Caco-2 (cell line): ENCODE results near the gene ENOX1. TPM values are rescaled to one million over a fixed set of nuclear protein-coding genes. Genes with fewer than 3 reads are reported as not detected.
A peak's percentile ranks its signal among the peaks of the same experiment; 100 is the strongest.

ENCODE experiments used
- BruUV-seq: library from RNA; stranded (reverse); fragments of 400-500 nt; replicated peaks from 2 replicates; lab custom pipeline; 2021; lab: Mats Ljungman, UMichigan
- CTCF ChIA-PET: fragments of 300-600 bp; sonication (Branson Sonifier 250); formaldehyde crosslinking; loops from one replicate; lab custom pipeline; 2022; ENCODE audit warnings: antibody characterized with exemption; lab: Charles Lee
- POLR2A ChIA-PET: fragments of 300-600 bp; sonication (Branson Sonifier 250); formaldehyde crosslinking; loops from one replicate; lab custom pipeline; 2022; ENCODE audit warnings: antibody characterized with exemption; lab: Charles Lee
- DNase-seq, 2 experiments: peaks; one replicate each; pipeline versions ENCODE4 v3.0.0 to v3.0.0-alpha.2; 2020 to 2022
- H3K27me3 ChIP-seq: replicated peaks from 2 replicates; pipeline ENCODE4 v1.6.0; 2011; ENCODE audit warnings: low read length; ENCODE audit not compliant: control insufficient read depth, insufficient read depth
- H3K36me3 ChIP-seq: 2 replicates; pipeline ENCODE4 v1.5.1; 2011; ENCODE audit warnings: low read length; ENCODE audit not compliant: control insufficient read depth, insufficient read depth
- H3K4me1 ChIP-seq: fragments of 250-450 bp; sonication (Bioruptor Pico); 2 replicates; pipeline ENCODE4 v1.5.1; 2020; ENCODE audit warnings: mild to moderate bottlenecking
- H3K4me3 ChIP-seq: 2 replicates; pipeline ENCODE4 v1.5.1; 2011; ENCODE audit warnings: low read depth, mild to moderate bottlenecking, control low read depth, low read length
- H3K9me3 ChIP-seq: fragments of 250-450 bp; sonication (Bioruptor Pico); 2 replicates; pipeline ENCODE4 v1.5.1; 2020; ENCODE audit warnings: mild to moderate bottlenecking, moderate library complexity
- H3K27ac Mint-ChIP-seq: one replicate; pipeline ENCODE4 v1.8.0; 2022; ENCODE audit warnings: mixed read lengths; ENCODE audit not compliant: unreplicated experiment
- H3K27me3 Mint-ChIP-seq: one replicate; pipeline ENCODE4 v1.8.0; 2022; ENCODE audit warnings: mixed read lengths; ENCODE audit not compliant: insufficient read depth, unreplicated experiment
- H3K36me3 Mint-ChIP-seq: one replicate; pipeline ENCODE4 v1.8.0; 2022; ENCODE audit warnings: mild to moderate bottlenecking, mixed read lengths; ENCODE audit not compliant: insufficient read depth, unreplicated experiment
- H3K4me1 Mint-ChIP-seq: one replicate; pipeline ENCODE4 v1.8.0; 2022; ENCODE audit warnings: low read depth, mixed read lengths; ENCODE audit not compliant: unreplicated experiment
- H3K4me3 Mint-ChIP-seq: one replicate; pipeline ENCODE4 v1.8.0; 2022; ENCODE audit warnings: mild to moderate bottlenecking, moderate library complexity, mixed read lengths; ENCODE audit not compliant: unreplicated experiment
- H3K9me3 Mint-ChIP-seq: one replicate; pipeline ENCODE4 v1.8.0; 2022; ENCODE audit warnings: mixed read lengths; ENCODE audit not compliant: unreplicated experiment
- intact Hi-C: fragments of 100-400 bp; cut with micrococcal nuclease; formaldehyde crosslinking; loops from one replicate; pipeline ENCODE4 v1.10.0; 2022; ENCODE audit not compliant: unreplicated experiment
- total RNA-seq: library from RNA; stranded (reverse); gene quantifications from 2 replicates; pipeline ENCODE4 v1.2.3, GENCODE V29; 2022
- TF ChIP-seq, protein P1 (sequence below), 2 experiments: fragments of 200-600 bp in 1 of 2; IDR thresholded peaks; 1 replicate in 1 of 2; 2 replicates in 1 of 2; pipeline versions ENCODE4 v1.5.1 to v1.8.0; 2011 to 2022; ENCODE audit warnings: antibody characterized with exemption in 1 of 2, control low read depth in 1 of 2, inconsistent platforms in 1 of 2, low read depth in 1 of 2, low read length in 1 of 2, mild to moderate bottlenecking in 1 of 2, moderate library complexity in 1 of 2; ENCODE audit not compliant: insufficient read depth in 1 of 2, severe bottlenecking in 1 of 2, unreplicated experiment in 1 of 2

ENOX1 gene
- total RNA-seq, 1 experiment from 2014 or later, result 9.1 TPM

- Mint-ChIP-seq H3K4me1 (peaks cover 13% of the 10 kb centered on the region), H3K27ac (no peak overlapping the region), H3K4me3 (no peak overlapping the region), H3K9me3 (no peaks in the 10 kb centered on the region), H3K36me3 (no peaks in the 10 kb centered on the region), H3K27me3 (no peaks in the 10 kb centered on the region)
- no peak for DNase-seq
- ChIA-PET CTCF (no interaction called here), POLR2A (no interaction called here)
- TF ChIP-seq, protein P1, sequence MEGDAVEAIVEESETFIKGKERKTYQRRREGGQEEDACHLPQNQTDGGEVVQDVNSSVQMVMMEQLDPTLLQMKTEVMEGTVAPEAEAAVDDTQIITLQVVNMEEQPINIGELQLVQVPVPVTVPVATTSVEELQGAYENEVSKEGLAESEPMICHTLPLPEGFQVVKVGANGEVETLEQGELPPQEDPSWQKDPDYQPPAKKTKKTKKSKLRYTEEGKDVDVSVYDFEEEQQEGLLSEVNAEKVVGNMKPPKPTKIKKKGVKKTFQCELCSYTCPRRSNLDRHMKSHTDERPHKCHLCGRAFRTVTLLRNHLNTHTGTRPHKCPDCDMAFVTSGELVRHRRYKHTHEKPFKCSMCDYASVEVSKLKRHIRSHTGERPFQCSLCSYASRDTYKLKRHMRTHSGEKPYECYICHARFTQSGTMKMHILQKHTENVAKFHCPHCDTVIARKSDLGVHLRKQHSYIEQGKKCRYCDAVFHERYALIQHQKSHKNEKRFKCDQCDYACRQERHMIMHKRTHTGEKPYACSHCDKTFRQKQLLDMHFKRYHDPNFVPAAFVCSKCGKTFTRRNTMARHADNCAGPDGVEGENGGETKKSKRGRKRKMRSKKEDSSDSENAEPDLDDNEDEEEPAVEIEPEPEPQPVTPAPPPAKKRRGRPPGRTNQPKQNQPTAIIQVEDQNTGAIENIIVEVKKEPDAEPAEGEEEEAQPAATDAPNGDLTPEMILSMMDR (IDR thresholded peaks at IDR 0.05; ENCODE audit: insufficient read depth in 1 of 2, low read depth in 1 of 2, low read length in 1 of 2, severe bottlenecking in 1 of 2, unreplicated experiment in 1 of 2), result no peak
- intact Hi-C loops, result loop anchor here (10.0 kb wide), 1 partner anchor 235 kb away; no protein-coding TSS in a partner anchor
- no peak overlapping the region for H3K4me3 ChIP-seq
- H3K9me3 ChIP-seq, result no peaks in the 10 kb centered on the region
- H3K27me3 ChIP-seq, result no peaks in the 10 kb centered on the region
- BruUV-seq, result no TSS peak
- H3K36me3 ChIP-seq, result no peaks in the 10 kb centered on the region
- H3K4me1 ChIP-seq, result no peaks in the 10 kb centered on the region
Measured at GRCh38 chr13:43309311-43309710, 477.5 kb downstream of the ENOX1 start.

DNA sequence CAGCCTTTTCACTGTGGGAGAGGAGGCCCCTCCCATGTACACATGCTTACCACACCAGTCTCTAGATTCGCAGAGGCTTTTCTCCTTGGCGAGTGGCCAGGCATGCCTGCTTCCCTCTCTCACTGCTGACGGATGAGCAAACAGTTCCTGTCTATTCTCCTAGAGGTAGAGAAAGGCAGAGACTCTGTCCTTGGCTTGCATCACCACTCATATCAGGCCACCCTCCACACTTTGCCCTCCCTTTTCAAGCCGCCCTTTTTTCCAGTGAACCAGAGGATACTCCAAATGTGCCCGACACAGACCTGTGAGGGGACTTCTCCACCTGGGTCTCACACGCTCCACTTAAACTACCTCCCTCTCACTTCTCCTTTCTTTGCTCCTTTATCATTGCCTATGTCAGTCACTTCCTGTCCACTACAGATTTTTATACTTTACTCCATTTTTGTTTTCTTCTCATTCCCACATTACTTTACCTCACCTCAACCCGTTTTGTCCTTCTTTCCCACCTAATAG, 478.8 kb downstream of the ENOX1 start:
- Histone ChIP-seq H3K4me3 (no peak overlapping the region), H3K9me3 (no peaks in the 10 kb centered on the region), H3K36me3 (no peaks in the 10 kb centered on the region), H3K27me3 (no peaks in the 10 kb centered on the region), H3K4me1 (no peaks in the 10 kb centered on the region)
- ChIA-PET POLR2A (no interaction called here), CTCF (no interaction called here)
- BruUV-seq, result no TSS peak
- Mint-ChIP-seq H3K27me3 (no peaks in the 10 kb centered on the region), H3K9me3 (no peaks in the 10 kb centered on the region), H3K27ac (peak overlapping the region; percentile 5), H3K36me3 (no peaks in the 10 kb centered on the region), H3K4me1 (peaks cover 13% of the 10 kb centered on the region), H3K4me3 (no peak overlapping the region)
- TF ChIP-seq, protein P1 (IDR thresholded peaks at IDR 0.05; ENCODE audit: insufficient read depth in 1 of 2, low read depth in 1 of 2, low read length in 1 of 2, severe bottlenecking in 1 of 2, unreplicated experiment in 1 of 2), result no peak
- peak; percentile 51 for DNase-seq
- intact Hi-C loops, result loop anchor here (10.0 kb wide), 1 partner anchor 237 kb away; no protein-coding TSS in a partner anchor

DNA sequence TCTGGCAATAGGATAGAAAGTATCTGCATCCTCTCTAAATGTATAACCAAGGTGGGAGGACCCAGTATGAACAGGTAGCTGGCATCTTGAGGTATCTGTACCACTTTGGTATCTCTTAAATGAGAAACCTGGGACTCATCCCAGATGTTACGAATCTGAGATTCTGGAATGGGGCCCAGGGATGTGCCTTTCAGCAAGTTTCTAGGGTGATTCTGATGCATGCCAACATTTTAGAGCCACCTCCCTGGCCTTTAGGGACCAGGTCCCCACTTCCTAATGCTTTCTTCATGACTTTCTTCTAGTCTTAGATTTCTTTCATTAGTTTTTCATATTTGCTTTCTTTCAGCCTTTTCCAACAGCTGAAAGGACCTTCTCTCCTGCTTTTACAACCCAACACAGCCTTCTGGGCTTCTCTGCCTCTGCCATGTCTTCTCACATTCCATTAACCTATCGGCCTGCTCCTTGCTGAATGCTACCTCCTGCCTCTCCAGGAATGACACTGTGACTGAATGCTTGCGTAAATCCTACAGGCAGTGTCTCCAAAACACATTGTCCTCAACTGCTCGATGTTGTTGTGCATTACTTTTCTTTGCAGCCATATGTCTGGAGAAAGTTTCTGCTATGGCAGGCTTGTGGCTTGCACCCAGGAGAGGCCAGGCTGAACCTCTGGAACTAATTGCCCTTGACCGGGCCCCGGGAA, 479.4 kb downstream of the ENOX1 start:
- no peaks in the 10 kb centered on the region for H3K9me3 Mint-ChIP-seq
- H3K27me3 Mint-ChIP-seq, result no peaks in the 10 kb centered on the region
- Histone ChIP-seq H3K36me3 (no peaks in the 10 kb centered on the region), H3K4me3 (no peak overlapping the region), H3K9me3 (no peaks in the 10 kb centered on the region), H3K4me1 (no peaks in the 10 kb centered on the region), H3K27me3 (no peaks in the 10 kb centered on the region)
- DNase-seq, result no peak
- intact Hi-C loops, result loop anchor here (10.0 kb wide), 1 partner anchor 237 kb away; no protein-coding TSS in a partner anchor
- H3K4me3 Mint-ChIP-seq, result no peak overlapping the region
- H3K4me1 Mint-ChIP-seq, result peaks cover 13% of the 10 kb centered on the region
- peak overlapping the region; percentile 5 for H3K27ac Mint-ChIP-seq
- CTCF ChIA-PET, result no interaction called here
- BruUV-seq, result no TSS peak
- TF ChIP-seq, protein P1 (IDR thresholded peaks at IDR 0.05; ENCODE audit: insufficient read depth in 1 of 2, low read depth in 1 of 2, low read length in 1 of 2, severe bottlenecking in 1 of 2, unreplicated experiment in 1 of 2), result no peak
- H3K36me3 Mint-ChIP-seq, result no peaks in the 10 kb centered on the region
- POLR2A ChIA-PET, result no interaction called here
